ENCODE results near the gene RAPGEF1. TPM values are rescaled to one million over a fixed set of nuclear protein-coding genes. Genes with fewer than 3 reads are reported as not detected.
"Not testable (repeated sequence)": the region's sequence is repeated elsewhere in the genome, so short reads cannot be mapped to it uniquely, and the experiment has no call there.

RAPGEF1 gene
- polyA plus RNA-seq, 1 donor from 2014 or later, result 23.6 TPM

DNA sequence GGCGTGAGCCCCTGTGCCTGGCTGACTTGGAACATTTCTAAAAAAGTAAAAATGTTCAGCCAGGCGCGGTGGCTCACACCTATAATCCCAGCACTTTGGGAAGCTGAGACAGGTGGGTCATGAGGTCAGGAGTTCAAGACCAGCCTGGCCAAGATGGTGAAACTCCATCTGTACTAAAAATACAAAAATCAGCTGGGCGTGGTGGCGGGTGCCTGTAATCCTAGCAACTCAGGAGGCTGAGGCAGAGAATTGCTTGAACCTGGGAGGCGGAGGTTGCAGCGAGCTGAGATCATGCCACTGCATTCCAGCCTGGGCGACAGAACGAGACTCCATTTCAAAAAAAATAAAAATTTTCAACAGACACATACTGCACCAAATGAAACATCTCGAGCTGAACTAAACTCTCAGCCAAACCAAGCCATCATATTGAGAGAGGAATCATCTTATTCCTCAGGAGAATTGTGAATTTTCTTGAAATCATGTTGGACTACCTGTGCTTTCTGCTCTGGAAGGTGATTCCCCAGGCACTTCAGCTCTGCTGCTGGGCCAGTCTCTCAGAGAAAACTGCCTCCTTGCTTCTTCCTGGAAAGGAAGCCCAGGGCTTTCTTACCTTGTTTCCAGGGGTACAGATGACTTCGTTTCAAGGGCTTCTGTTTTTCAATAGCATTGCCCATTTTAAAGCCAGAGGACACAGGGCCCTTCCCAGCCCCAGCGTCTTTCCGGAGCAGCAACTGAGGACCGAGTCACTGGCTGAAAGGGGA lies 30.7 kb downstream of the RAPGEF1 start:
- H3K4me2 ChIP-seq (ENCODE audit: low read length), result not testable (repeated sequence)

DNA sequence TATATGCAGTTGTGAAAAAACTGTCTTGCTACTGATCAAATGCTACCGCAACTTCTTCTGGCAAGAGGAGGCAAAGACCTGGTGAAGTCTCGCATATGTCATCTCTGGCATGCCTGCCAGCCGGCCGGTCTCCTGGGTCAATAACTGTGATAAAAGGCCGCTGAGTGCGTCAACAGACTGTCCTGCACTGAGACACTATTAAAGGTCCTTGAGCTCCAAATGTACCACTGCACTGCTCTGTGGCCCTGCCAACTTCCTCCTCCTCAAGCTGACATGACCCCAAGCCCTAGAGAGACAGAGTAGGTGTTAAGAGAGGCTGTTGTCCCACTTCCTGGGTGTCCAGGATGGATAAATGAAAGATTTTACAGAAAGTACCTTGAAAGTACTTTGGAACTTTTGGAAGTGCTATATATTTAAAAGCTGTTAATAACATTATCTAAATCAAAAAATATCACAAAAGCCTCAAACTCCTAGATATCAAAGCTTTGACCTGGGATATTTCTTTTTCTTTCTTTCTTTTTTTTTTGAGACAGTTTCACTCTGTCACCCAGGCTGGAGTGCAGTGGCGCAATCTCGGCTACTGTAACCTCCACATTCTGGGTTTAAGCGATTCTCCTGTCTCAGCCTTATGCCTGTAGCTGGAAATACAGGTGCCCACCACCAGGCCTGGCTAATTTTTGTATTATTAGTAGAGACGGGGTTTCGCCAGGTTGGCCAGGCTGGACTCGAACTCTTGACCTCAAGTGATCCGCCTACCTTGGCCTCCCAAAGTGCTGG lies 31.5 kb downstream of the RAPGEF1 start:
- Histone ChIP-seq H3K9ac (ENCODE audit: low read length) (no peak overlapping the region), H4K20me1 (ENCODE audit: insufficient read depth) (no peaks in the 10 kb centered on the region), H3K9me2 (ENCODE audit: insufficient read depth, low read length) (no peaks in the 10 kb centered on the region), H3K9me3 (ENCODE audit: low read length) (no peaks in the 10 kb centered on the region), H3F3A (ENCODE audit: insufficient read depth, low read length, poor library complexity, severe bottlenecking) (no peaks in the 10 kb centered on the region), H3K36me3 (ENCODE audit: insufficient read depth, low read length) (no peaks in the 10 kb centered on the region), H3K79me2 (replicated peaks; ENCODE audit: insufficient read depth, low read length) (peaks cover 15% of the 10 kb centered on the region), H3K27ac (ENCODE audit: low read length) (no peak overlapping the region), H3K4me3 (ENCODE audit: low read length) (no peak overlapping the region), H3K4me2 (ENCODE audit: low read length) (no peak overlapping the region), H2AFZ (ENCODE audit: low read depth, low read length) (no peak overlapping the region), H3K27me3 (ENCODE audit: insufficient read depth, low read depth, low read length) (no peaks in the 10 kb centered on the region)
- TF ChIP-seq RAD21 (conservative IDR thresholded peaks at IDR 0.05), result no peak
- TF ChIP-seq, protein P1, sequence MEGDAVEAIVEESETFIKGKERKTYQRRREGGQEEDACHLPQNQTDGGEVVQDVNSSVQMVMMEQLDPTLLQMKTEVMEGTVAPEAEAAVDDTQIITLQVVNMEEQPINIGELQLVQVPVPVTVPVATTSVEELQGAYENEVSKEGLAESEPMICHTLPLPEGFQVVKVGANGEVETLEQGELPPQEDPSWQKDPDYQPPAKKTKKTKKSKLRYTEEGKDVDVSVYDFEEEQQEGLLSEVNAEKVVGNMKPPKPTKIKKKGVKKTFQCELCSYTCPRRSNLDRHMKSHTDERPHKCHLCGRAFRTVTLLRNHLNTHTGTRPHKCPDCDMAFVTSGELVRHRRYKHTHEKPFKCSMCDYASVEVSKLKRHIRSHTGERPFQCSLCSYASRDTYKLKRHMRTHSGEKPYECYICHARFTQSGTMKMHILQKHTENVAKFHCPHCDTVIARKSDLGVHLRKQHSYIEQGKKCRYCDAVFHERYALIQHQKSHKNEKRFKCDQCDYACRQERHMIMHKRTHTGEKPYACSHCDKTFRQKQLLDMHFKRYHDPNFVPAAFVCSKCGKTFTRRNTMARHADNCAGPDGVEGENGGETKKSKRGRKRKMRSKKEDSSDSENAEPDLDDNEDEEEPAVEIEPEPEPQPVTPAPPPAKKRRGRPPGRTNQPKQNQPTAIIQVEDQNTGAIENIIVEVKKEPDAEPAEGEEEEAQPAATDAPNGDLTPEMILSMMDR (IDR thresholded peaks at IDR 0.05; ENCODE audit: poor library complexity, severe bottlenecking), result no peak
- TF ChIP-seq EP300 (conservative IDR thresholded peaks at IDR 0.05; ENCODE audit: poor library complexity, severe bottlenecking), result no peak
- TF ChIP-seq, protein P2, sequence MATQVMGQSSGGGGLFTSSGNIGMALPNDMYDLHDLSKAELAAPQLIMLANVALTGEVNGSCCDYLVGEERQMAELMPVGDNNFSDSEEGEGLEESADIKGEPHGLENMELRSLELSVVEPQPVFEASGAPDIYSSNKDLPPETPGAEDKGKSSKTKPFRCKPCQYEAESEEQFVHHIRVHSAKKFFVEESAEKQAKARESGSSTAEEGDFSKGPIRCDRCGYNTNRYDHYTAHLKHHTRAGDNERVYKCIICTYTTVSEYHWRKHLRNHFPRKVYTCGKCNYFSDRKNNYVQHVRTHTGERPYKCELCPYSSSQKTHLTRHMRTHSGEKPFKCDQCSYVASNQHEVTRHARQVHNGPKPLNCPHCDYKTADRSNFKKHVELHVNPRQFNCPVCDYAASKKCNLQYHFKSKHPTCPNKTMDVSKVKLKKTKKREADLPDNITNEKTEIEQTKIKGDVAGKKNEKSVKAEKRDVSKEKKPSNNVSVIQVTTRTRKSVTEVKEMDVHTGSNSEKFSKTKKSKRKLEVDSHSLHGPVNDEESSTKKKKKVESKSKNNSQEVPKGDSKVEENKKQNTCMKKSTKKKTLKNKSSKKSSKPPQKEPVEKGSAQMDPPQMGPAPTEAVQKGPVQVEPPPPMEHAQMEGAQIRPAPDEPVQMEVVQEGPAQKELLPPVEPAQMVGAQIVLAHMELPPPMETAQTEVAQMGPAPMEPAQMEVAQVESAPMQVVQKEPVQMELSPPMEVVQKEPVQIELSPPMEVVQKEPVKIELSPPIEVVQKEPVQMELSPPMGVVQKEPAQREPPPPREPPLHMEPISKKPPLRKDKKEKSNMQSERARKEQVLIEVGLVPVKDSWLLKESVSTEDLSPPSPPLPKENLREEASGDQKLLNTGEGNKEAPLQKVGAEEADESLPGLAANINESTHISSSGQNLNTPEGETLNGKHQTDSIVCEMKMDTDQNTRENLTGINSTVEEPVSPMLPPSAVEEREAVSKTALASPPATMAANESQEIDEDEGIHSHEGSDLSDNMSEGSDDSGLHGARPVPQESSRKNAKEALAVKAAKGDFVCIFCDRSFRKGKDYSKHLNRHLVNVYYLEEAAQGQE (IDR thresholded peaks at IDR 0.05; ENCODE audit: borderline replicate concordance), result no peak
- no peak for TF ChIP-seq SMC3 (conservative IDR thresholded peaks at IDR 0.05; ENCODE audit: poor library complexity)
- no peak for TF ChIP-seq TAF1 (IDR thresholded peaks at IDR 0.05; ENCODE audit: low read depth)
- no peak for TF ChIP-seq EZH2 (IDR thresholded peaks at IDR 0.05; ENCODE audit: borderline replicate concordance, insufficient read depth, low read length, poor library complexity, severe bottlenecking)
- no peak for TF ChIP-seq POLR2AphosphoS5 (IDR thresholded peaks at IDR 0.05)

More for the DNA sequence above, 30.7 kb downstream of the RAPGEF1 start:
- not testable (repeated sequence) for H3K9me2 ChIP-seq (ENCODE audit: insufficient read depth, low read length); H3K36me3 ChIP-seq (ENCODE audit: insufficient read depth, low read length); H3K9me3 ChIP-seq (ENCODE audit: low read length); H3K27me3 ChIP-seq (ENCODE audit: insufficient read depth, low read depth, low read length); H3F3A ChIP-seq (ENCODE audit: insufficient read depth, low read length, poor library complexity, severe bottlenecking); H3K9ac ChIP-seq (ENCODE audit: low read length); H3K4me3 ChIP-seq (ENCODE audit: low read length); H4K20me1 ChIP-seq (ENCODE audit: insufficient read depth); H3K27ac ChIP-seq (ENCODE audit: low read length); H2AFZ ChIP-seq (ENCODE audit: low read depth, low read length)
- peaks cover 13% of the 10 kb centered on the region for H3K79me2 ChIP-seq (replicated peaks; ENCODE audit: insufficient read depth, low read length)
